ENCODE measurements around the gene SWT1.
"Not testable (repeated sequence)": the region's sequence is repeated elsewhere in the genome, so short reads cannot be mapped to it uniquely, and the experiment has no call there.

The SWT1 gene

GRCh38 chr1:185319139-185319475, 162.1 kb downstream of the SWT1 start:
- no peak for ATAC-seq
- no peak for TF ChIP-seq TCF4 (CRISPR knock-in tag; IDR thresholded peaks at IDR 0.05; ENCODE audit: borderline replicate concordance)
- TF ChIP-seq BACH2 (CRISPR knock-in tag; IDR thresholded peaks at IDR 0.05; ENCODE audit: borderline replicate concordance), result no peak
- no peak for TF ChIP-seq ZC3H10 (CRISPR knock-in tag; IDR thresholded peaks at IDR 0.05)
- TF ChIP-seq PATZ1 (CRISPR knock-in tag; IDR thresholded peaks at IDR 0.05; ENCODE audit: borderline replicate concordance), result no peak
- TF ChIP-seq, protein P1, sequence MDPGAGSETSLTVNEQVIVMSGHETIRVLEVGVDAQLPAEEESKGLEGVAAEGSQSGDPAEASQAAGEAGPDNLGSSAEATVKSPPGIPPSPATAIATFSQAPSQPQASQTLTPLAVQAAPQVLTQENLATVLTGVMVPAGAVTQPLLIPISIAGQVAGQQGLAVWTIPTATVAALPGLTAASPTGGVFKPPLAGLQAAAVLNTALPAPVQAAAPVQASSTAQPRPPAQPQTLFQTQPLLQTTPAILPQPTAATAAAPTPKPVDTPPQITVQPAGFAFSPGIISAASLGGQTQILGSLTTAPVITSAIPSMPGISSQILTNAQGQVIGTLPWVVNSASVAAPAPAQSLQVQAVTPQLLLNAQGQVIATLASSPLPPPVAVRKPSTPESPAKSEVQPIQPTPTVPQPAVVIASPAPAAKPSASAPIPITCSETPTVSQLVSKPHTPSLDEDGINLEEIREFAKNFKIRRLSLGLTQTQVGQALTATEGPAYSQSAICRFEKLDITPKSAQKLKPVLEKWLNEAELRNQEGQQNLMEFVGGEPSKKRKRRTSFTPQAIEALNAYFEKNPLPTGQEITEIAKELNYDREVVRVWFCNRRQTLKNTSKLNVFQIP (CRISPR knock-in tag; IDR thresholded peaks at IDR 0.05; ENCODE audit: borderline replicate concordance, low read depth), result no peak
- TF ChIP-seq ARNTL (CRISPR knock-in tag; IDR thresholded peaks at IDR 0.05; ENCODE audit: borderline replicate concordance, low read depth), result no peak
- no peak for TF ChIP-seq ZNF565 (CRISPR knock-in tag; conservative IDR thresholded peaks at IDR 0.05; ENCODE audit: low read depth)
- TF ChIP-seq TSHZ2 (CRISPR knock-in tag; IDR thresholded peaks at IDR 0.05), result no peak
- TF ChIP-seq CSDC2 (CRISPR knock-in tag; IDR thresholded peaks at IDR 0.05), result no peak
- TF ChIP-seq TOX (CRISPR knock-in tag; IDR thresholded peaks at IDR 0.05; ENCODE audit: borderline replicate concordance), result no peak
- TF ChIP-seq SNAI2 (CRISPR knock-in tag; IDR thresholded peaks at IDR 0.05), result no peak
- no peak for TF ChIP-seq ZNF8 (CRISPR knock-in tag; IDR thresholded peaks at IDR 0.05)
- no peak for TF ChIP-seq ISL1 (CRISPR knock-in tag; IDR thresholded peaks at IDR 0.05)
- no peak for TF ChIP-seq CSRNP3 (CRISPR knock-in tag; IDR thresholded peaks at IDR 0.05)
- TF ChIP-seq RARB (CRISPR knock-in tag; IDR thresholded peaks at IDR 0.05), result no peak

GRCh38 chr1:185321104-185321503, 164.1 kb downstream of the SWT1 start:
- not testable (repeated sequence) for ATAC-seq

GRCh38 chr1:185321653-185322221, 164.8 kb downstream of the SWT1 start:
- not testable (repeated sequence) for ATAC-seq

DNA sequence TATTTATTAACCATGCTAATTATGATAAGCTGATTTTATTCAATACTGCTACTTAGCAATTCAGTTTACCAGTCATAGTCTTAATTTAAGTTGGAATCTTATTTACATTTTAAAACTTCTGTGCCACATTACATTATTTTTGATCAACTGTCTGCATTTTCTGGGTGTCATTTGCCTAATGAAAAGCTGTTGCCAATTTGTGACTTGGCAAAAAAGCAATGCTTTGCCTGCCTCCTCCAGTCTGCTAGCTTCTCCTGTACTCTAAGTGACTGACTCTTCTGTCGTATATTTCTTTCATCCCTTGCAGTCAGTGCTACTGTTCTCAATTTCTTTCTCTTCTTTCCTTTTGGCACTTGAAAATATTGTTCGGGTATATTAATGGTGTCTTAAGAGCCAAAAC, 165.7 kb downstream of the SWT1 start:
- ATAC-seq, result no peak

More for the DNA sequence above, 165.7 kb downstream of the SWT1 start:
- no peak for TF ChIP-seq ISL1 (CRISPR knock-in tag; IDR thresholded peaks at IDR 0.05)
- TF ChIP-seq ESRRG (CRISPR knock-in tag; IDR thresholded peaks at IDR 0.05), result no peak
- no peak for TF ChIP-seq SNAI2 (CRISPR knock-in tag; IDR thresholded peaks at IDR 0.05)
- TF ChIP-seq TSHZ2 (CRISPR knock-in tag; IDR thresholded peaks at IDR 0.05), result no peak
- TF ChIP-seq ZFP30 (CRISPR knock-in tag; IDR thresholded peaks at IDR 0.05), result no peak
- TF ChIP-seq CSRNP3 (CRISPR knock-in tag; IDR thresholded peaks at IDR 0.05), result no peak
- no peak for TF ChIP-seq ZNF70 (CRISPR knock-in tag; IDR thresholded peaks at IDR 0.05)
- TF ChIP-seq TCF4 (CRISPR knock-in tag; IDR thresholded peaks at IDR 0.05; ENCODE audit: borderline replicate concordance), result no peak
- TF ChIP-seq ZNF8 (CRISPR knock-in tag; IDR thresholded peaks at IDR 0.05), result no peak

Data from SK-N-SH treated with all-trans-retinoic acid at 6 μM for 48 hours (cell line).